ENCODE results near the gene AURKAIP1. TPM values are rescaled to one million over a fixed set of nuclear protein-coding genes. Genes with fewer than 3 reads are reported as not detected.

AURKAIP1 gene
- total and polyA plus RNA-seq, 2 of the 13 experiments (the other 11 are each of a cell fraction or from before 2014, with no cell fraction given): 69.5 to 175 TPM

GRCh38 chr1:1361982-1362423 is 13.0 kb downstream of the AURKAIP1 start (continued):
- TF ChIP-seq ZNF574 (CRISPR knock-in tag; IDR thresholded peaks at IDR 0.05) (0 out of 2 replicates have a peak, but pooled peaks have one; percentile 29), ZSCAN30 (CRISPR knock-in tag; IDR thresholded peaks at IDR 0.05) (no peak), ZSCAN25 (CRISPR knock-in tag; IDR thresholded peaks at IDR 0.05) (no peak), TAF1 (CRISPR knock-in tag; IDR thresholded peaks at IDR 0.05) (peak; percentile 63; the same call in 1 of the 2 replicates), SALL2 (CRISPR knock-in tag; IDR thresholded peaks at IDR 0.05) (no peak)
- TF ChIP-seq, protein P1, sequence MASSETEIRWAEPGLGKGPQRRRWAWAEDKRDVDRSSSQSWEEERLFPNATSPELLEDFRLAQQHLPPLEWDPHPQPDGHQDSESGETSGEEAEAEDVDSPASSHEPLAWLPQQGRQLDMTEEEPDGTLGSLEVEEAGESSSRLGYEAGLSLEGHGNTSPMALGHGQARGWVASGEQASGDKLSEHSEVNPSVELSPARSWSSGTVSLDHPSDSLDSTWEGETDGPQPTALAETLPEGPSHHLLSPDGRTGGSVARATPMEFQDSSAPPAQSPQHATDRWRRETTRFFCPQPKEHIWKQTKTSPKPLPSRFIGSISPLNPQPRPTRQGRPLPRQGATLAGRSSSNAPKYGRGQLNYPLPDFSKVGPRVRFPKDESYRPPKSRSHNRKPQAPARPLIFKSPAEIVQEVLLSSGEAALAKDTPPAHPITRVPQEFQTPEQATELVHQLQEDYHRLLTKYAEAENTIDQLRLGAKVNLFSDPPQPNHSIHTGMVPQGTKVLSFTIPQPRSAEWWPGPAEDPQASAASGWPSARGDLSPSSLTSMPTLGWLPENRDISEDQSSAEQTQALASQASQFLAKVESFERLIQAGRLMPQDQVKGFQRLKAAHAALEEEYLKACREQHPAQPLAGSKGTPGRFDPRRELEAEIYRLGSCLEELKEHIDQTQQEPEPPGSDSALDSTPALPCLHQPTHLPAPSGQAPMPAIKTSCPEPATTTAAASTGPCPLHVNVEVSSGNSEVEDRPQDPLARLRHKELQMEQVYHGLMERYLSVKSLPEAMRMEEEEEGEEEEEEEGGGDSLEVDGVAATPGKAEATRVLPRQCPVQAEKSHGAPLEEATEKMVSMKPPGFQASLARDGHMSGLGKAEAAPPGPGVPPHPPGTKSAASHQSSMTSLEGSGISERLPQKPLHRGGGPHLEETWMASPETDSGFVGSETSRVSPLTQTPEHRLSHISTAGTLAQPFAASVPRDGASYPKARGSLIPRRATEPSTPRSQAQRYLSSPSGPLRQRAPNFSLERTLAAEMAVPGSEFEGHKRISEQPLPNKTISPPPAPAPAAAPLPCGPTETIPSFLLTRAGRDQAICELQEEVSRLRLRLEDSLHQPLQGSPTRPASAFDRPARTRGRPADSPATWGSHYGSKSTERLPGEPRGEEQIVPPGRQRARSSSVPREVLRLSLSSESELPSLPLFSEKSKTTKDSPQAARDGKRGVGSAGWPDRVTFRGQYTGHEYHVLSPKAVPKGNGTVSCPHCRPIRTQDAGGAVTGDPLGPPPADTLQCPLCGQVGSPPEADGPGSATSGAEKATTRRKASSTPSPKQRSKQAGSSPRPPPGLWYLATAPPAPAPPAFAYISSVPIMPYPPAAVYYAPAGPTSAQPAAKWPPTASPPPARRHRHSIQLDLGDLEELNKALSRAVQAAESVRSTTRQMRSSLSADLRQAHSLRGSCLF (CRISPR knock-in tag; IDR thresholded peaks at IDR 0.05; ENCODE audit: borderline replicate concordance): no peak
